HG03139 (cell line): ENCODE measurements around the gene KIAA0408.
"Not testable (repeated sequence)": the region's sequence is repeated elsewhere in the genome, so short reads cannot be mapped to it uniquely, and the experiment has no call there.

ENCODE experiments used
- ATAC-seq: cut with Tn5 transposase; IDR thresholded peaks from one replicate; pipeline ENCODE4 v1.9.1; 2021; ENCODE audit not compliant: unreplicated experiment

KIAA0408 gene

GRCh38 chr6:127420556-127420955 lies 38.6 kb downstream of the KIAA0408 start:
- ATAC-seq, result peak; percentile 100

- no peak for ATAC-seq
Measured at GRCh38 chr6:127415096-127415495, 44.1 kb downstream of the KIAA0408 start.

DNA sequence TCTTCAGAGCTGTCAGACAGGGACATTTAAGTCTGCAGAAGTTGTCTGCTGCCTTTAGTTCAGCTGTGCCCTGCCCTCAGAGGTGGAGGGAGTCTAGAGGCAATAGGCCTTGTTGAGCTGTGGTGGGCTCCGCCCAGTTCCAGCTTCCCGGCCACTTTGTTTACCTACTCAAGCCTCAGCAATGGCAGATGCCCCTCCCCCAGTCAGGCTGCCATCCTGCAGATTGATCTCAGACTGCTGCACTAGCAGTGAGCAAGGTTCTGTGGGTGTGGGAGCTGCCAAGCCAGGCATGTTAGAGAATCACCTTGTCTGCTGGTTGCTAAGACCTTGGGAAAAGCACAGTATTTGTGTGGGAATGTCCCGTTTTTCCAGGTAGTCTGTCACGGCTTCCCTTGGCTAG lies 46.1 kb downstream of the KIAA0408 start:
- ATAC-seq, result not testable (repeated sequence)

GRCh38 chr6:127412016-127412415 lies 47.2 kb downstream of the KIAA0408 start:
- not testable (repeated sequence) for ATAC-seq
